Stimulated activated CD4-positive, alpha-beta T cell treated with anti-CD3 and anti-CD28 coated beads, Interleukin-4, amount 100 ng/mL, for 1 hour (primary cell): ENCODE measurements around the gene MEDAG.
"Not testable (repeated sequence)": the region's sequence is repeated elsewhere in the genome, so short reads cannot be mapped to it uniquely, and the experiment has no call there.

Experiments used
- DNase-seq: peaks from one replicate; pipeline ENCODE4 v3.0.0-alpha.2; 2020

Gene MEDAG

GRCh38 chr13:30910676-30911075 is 4.6 kb downstream of the MEDAG start:
- no peak for DNase-seq

- DNase-seq = no peak
These were observed 9.8 kb downstream of the MEDAG start for GRCh38 chr13:30915691-30916541.

GRCh38 chr13:30916991-30917390 is 10.9 kb downstream of the MEDAG start:
- no peak for DNase-seq

GRCh38 chr13:30918662-30919405 is 12.8 kb downstream of the MEDAG start:
- DNase-seq = no peak

- DNase-seq = no peak
These were observed 14.3 kb downstream of the MEDAG start for GRCh38 chr13:30920162-30920909.

- no peak for DNase-seq
These were observed 17.3 kb downstream of the MEDAG start for GRCh38 chr13:30923418-30923817.

GRCh38 chr13:30924721-30925120 is 18.6 kb downstream of the MEDAG start:
- no peak for DNase-seq

GRCh38 chr13:30925429-30925828 is 19.4 kb downstream of the MEDAG start:
- no peak for DNase-seq

GRCh38 chr13:30926781-30927180 is 20.7 kb downstream of the MEDAG start:
- no peak for DNase-seq

- DNase-seq = not testable (repeated sequence)
These were observed 21.1 kb downstream of the MEDAG start for GRCh38 chr13:30927188-30927587.

- DNase-seq = no peak
These were observed 21.5 kb downstream of the MEDAG start for GRCh38 chr13:30927595-30927994.

- no peak for DNase-seq
These were observed 22.9 kb downstream of the MEDAG start for GRCh38 chr13:30928978-30929377.

- DNase-seq = no peak
These were observed 26.6 kb downstream of the MEDAG start, which contains the start of gene TEX26 for GRCh38 chr13:30932481-30933353. TEX26 (plus strand) TSS chr13:30932656; CDS start chr13:30932716, 60 bp downstream.

- no peak for DNase-seq
These were observed 27.2 kb downstream of the MEDAG start for GRCh38 chr13:30933354-30933670.

- no peak for DNase-seq
These were observed 28.3 kb downstream of the MEDAG start for GRCh38 chr13:30934381-30934780.

- DNase-seq = no peak
These were observed 28.7 kb downstream of the MEDAG start for GRCh38 chr13:30934803-30935202.

GRCh38 chr13:30936971-30937370 is 30.9 kb downstream of the MEDAG start:
- no peak for DNase-seq

- DNase-seq = no peak
These were observed 37.8 kb downstream of the MEDAG start for GRCh38 chr13:30943881-30944280.

GRCh38 chr13:30957258-30957943 is 51.3 kb downstream of the MEDAG start:
- no peak for DNase-seq

GRCh38 chr13:30959678-30960077 is 53.6 kb downstream of the MEDAG start:
- no peak for DNase-seq

GRCh38 chr13:30963791-30964190 is 57.7 kb downstream of the MEDAG start:
- no peak for DNase-seq

- no peak for DNase-seq
These were observed 59.3 kb downstream of the MEDAG start for GRCh38 chr13:30965380-30965779.
